ENCODE results near the gene CBR3.

Gene CBR3

DNA sequence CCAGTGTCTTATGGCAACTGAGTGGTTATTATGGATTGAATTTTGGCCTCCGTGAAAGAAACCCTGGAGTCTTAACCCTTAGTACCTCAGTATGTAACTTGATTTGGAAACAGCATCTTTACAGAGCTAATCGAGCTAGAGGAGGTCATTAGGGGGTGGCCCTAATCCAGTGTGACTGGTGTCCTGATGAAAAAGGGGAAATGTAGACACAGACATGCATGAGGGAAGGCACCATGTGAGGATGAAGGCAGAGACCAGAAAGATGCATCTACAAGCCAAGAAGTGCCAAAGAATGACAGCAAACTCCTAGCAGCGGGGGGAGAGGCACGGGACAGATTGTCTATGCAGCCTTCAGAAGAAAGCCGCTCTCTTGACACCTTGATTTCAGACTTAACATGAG is 36.5 kb downstream of the CBR3 start:
- no peaks in the 10 kb centered on the region for H3K27me3 ChIP-seq (ENCODE audit: low read length)
- no peak overlapping the region for H3K4me2 ChIP-seq (ENCODE audit: low read depth, low read length, poor library complexity, severe bottlenecking)
- no peak overlapping the region for H3K9ac ChIP-seq (ENCODE audit: low read length)
- H3K79me2 ChIP-seq (ENCODE audit: insufficient read depth, low read length) = no peaks in the 10 kb centered on the region
- H3K27ac ChIP-seq (ENCODE audit: low read depth, low read length) = no peak overlapping the region
- no peak for TF ChIP-seq EZH2phosphoT487 (conservative IDR thresholded peaks at IDR 0.05; ENCODE audit: low read length)
- TF ChIP-seq, protein P1, sequence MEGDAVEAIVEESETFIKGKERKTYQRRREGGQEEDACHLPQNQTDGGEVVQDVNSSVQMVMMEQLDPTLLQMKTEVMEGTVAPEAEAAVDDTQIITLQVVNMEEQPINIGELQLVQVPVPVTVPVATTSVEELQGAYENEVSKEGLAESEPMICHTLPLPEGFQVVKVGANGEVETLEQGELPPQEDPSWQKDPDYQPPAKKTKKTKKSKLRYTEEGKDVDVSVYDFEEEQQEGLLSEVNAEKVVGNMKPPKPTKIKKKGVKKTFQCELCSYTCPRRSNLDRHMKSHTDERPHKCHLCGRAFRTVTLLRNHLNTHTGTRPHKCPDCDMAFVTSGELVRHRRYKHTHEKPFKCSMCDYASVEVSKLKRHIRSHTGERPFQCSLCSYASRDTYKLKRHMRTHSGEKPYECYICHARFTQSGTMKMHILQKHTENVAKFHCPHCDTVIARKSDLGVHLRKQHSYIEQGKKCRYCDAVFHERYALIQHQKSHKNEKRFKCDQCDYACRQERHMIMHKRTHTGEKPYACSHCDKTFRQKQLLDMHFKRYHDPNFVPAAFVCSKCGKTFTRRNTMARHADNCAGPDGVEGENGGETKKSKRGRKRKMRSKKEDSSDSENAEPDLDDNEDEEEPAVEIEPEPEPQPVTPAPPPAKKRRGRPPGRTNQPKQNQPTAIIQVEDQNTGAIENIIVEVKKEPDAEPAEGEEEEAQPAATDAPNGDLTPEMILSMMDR (IDR thresholded peaks at IDR 0.05; ENCODE audit: insufficient read depth, low read length, poor library complexity, severe bottlenecking) = no peak
- H4K20me1 ChIP-seq (ENCODE audit: low read depth, low read length) = no peaks in the 10 kb centered on the region
- H3K4me3 ChIP-seq (ENCODE audit: insufficient read depth, low read length, poor library complexity, severe bottlenecking) = no peak overlapping the region
- no peaks in the 10 kb centered on the region for H3K9me2 ChIP-seq (replicated peaks; ENCODE audit: insufficient read depth, low read length)
- H3F3A ChIP-seq (ENCODE audit: insufficient read depth) = no peaks in the 10 kb centered on the region
- H3K36me3 ChIP-seq (ENCODE audit: low read length) = no peaks in the 10 kb centered on the region
- H3K9me3 ChIP-seq (ENCODE audit: insufficient read depth, low read length) = no peaks in the 10 kb centered on the region
- no peak overlapping the region for H2AFZ ChIP-seq (ENCODE audit: low read depth, low read length, severe bottlenecking)

DNA sequence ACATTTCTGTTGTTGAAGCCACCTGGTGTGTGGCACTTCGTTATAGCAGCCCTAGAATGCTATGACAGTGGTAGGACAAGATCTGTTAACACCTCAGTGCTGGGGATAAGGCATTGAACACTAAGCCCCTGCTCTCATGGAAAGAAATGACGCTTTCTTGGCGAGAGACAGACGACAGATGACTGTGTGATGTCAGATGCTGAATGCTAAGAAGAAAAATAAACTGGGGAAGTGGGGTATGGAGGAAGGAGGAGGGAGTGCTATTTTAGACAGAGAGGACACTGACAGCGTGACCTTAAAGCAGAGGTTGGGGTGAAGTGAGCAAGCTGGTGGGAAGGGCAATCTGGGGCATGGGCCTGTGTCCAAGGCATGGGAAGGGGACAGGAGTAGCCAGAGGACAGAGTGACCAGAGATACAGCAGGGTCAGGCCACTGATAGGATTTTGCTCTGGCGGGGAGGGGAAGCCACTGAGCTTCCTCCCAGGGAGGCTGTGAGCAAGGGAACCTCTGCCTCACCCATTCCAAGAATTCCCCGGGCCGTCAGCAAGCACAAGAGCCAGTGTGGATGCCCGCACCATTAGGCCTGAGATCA is 37.0 kb downstream of the CBR3 start:
- H4K20me1 ChIP-seq (ENCODE audit: low read depth, low read length) = no peaks in the 10 kb centered on the region
- no peak overlapping the region for H3K9ac ChIP-seq (ENCODE audit: low read length)
- no peaks in the 10 kb centered on the region for H3K27me3 ChIP-seq (ENCODE audit: low read length)

DNA sequence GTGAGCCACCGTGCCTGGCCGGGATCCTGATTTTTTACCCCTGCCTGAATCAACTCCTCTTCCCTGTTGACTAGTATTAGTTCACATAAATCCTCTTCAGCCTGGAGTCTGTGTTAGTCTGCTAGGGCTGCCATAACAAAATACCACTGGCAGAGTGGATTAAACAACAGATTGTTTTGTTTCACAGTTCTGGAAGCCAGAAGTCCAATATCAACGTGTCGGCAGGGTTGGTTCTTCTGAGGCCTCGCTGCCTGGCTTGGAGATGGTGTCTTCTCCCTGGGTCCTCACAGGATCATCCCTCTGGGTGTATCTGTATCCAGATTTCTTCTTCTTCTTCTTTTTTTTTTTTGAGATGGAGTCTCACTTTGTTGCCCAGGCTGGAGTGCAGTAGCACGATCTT is 39.9 kb downstream of the CBR3 start:
- H3K36me3 ChIP-seq (ENCODE audit: low read length) = no peaks in the 10 kb centered on the region
- no peaks in the 10 kb centered on the region for H4K20me1 ChIP-seq (ENCODE audit: low read depth, low read length)
- no peak overlapping the region for H3K4me3 ChIP-seq (ENCODE audit: insufficient read depth, low read length, poor library complexity, severe bottlenecking)
- H3F3A ChIP-seq (ENCODE audit: insufficient read depth) = no peaks in the 10 kb centered on the region
- TF ChIP-seq, protein P1 (IDR thresholded peaks at IDR 0.05; ENCODE audit: insufficient read depth, low read length, poor library complexity, severe bottlenecking) = no peak
- TF ChIP-seq EZH2phosphoT487 (conservative IDR thresholded peaks at IDR 0.05; ENCODE audit: low read length) = no peak
- H3K9me3 ChIP-seq (ENCODE audit: insufficient read depth, low read length) = no peaks in the 10 kb centered on the region
- H3K9me2 ChIP-seq (replicated peaks; ENCODE audit: insufficient read depth, low read length) = no peaks in the 10 kb centered on the region
- H3K27me3 ChIP-seq (ENCODE audit: low read length) = no peaks in the 10 kb centered on the region
- H3K4me2 ChIP-seq (ENCODE audit: low read depth, low read length, poor library complexity, severe bottlenecking) = no peak overlapping the region
- H3K9ac ChIP-seq (ENCODE audit: low read length) = no peak overlapping the region
- H3K27ac ChIP-seq (ENCODE audit: low read depth, low read length) = no peak overlapping the region
- no peak overlapping the region for H2AFZ ChIP-seq (ENCODE audit: low read depth, low read length, severe bottlenecking)
- no peaks in the 10 kb centered on the region for H3K79me2 ChIP-seq (ENCODE audit: insufficient read depth, low read length)

More for the DNA sequence above, 37.0 kb downstream of the CBR3 start:
- H3K9me2 ChIP-seq (replicated peaks; ENCODE audit: insufficient read depth, low read length) = no peaks in the 10 kb centered on the region
- H3K4me3 ChIP-seq (ENCODE audit: insufficient read depth, low read length, poor library complexity, severe bottlenecking) = no peak overlapping the region
- TF ChIP-seq EZH2phosphoT487 (conservative IDR thresholded peaks at IDR 0.05; ENCODE audit: low read length) = no peak
- TF ChIP-seq, protein P1 (IDR thresholded peaks at IDR 0.05; ENCODE audit: insufficient read depth, low read length, poor library complexity, severe bottlenecking) = no peak
- H3K9me3 ChIP-seq (ENCODE audit: insufficient read depth, low read length) = no peaks in the 10 kb centered on the region
- no peaks in the 10 kb centered on the region for H3K79me2 ChIP-seq (ENCODE audit: insufficient read depth, low read length)
- no peaks in the 10 kb centered on the region for H3K36me3 ChIP-seq (ENCODE audit: low read length)
- no peak overlapping the region for H3K27ac ChIP-seq (ENCODE audit: low read depth, low read length)
- no peak overlapping the region for H2AFZ ChIP-seq (ENCODE audit: low read depth, low read length, severe bottlenecking)
- no peaks in the 10 kb centered on the region for H3F3A ChIP-seq (ENCODE audit: insufficient read depth)
- H3K4me2 ChIP-seq (ENCODE audit: low read depth, low read length, poor library complexity, severe bottlenecking) = no peak overlapping the region
